SW480 (cell line): ENCODE data around the gene ARL6IP4.

Experiments used
- DNase-seq: peaks from one replicate; pipeline ENCODE4 v3.0.0-alpha.2; 2016; ENCODE audit warnings: low spot score

Gene ARL6IP4

DNA sequence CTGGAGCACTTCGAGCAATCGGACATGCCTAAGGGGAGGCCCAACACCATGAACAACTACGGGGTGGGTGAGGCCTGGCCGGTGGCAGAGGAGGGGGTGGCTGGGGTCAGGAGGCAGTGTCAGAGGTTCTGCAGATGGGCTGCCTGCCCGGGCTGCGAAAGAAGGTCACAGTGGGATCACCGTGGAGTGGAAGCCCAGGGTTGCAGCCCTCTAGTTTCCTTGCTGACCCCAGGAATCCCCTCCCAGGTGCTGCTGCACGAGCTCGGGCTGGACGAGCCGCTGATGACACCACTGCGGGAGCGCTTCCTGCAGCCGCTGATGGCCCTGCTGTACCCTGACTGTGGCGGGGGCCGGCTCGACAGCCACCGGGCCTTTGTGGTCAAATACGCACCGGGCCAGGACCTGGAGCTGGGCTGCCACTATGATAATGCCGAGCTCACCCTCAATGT, 1.9 kb upstream of the ARL6IP4 start:
- no peak for DNase-seq

DNA sequence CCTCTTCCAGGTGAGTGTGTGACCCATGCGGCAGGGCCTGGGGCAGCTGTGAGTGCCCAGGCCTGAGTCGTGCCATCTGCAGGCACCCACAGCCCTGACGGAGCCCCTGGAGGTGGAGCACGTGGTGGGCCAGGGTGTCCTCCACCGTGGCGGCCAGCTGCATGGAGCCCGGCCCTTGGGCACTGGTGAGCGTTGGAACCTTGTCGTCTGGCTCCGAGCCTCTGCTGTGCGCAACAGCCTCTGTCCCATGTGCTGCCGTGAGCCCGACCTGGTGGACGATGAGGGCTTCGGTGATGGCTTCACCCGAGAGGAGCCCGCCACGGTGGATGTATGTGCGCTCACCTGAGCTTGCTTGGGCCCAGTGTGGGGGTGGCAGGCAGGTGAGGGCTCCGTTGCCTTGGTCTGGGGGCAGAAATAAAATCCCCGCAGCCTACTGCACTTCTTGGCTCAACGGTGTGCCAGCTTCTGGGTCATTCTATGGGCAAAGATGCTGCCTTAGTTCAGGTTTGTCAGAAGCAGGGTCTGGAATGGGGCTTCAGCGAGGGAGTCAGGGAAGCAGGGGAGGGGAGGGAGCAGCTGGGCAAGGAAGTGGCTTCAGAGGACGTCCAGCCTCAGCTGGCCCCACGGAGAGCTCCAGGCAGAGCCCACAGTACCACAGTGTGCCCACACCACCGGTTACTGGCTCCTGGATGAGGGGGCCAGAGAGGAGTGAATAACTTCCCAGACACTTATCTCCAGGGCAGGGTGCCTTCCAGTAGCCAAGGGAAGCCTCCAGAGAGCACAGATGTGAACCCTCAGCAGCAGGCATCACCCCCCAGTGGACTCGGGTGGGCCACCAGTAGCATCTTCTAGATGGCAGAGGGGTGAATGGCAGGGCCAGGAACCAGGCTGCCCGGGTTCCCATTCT, 1.2 kb upstream of the ARL6IP4 start:
- no peak for DNase-seq

DNA sequence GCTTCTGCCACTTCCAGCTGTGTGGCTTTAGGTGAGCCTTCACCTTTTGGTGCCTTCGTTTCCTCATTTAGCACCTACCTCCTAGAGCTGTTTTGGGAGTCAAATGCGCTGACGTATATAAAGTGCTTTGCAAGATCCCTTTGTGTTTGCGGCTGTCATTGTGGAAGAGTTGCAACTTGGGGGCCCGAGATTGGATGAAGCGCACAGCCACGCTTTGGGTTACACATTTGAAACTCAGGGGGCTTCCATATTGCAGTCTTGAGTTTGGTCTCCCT, 636 bp upstream of the ARL6IP4 start:
- DNase-seq, result no peak

DNA sequence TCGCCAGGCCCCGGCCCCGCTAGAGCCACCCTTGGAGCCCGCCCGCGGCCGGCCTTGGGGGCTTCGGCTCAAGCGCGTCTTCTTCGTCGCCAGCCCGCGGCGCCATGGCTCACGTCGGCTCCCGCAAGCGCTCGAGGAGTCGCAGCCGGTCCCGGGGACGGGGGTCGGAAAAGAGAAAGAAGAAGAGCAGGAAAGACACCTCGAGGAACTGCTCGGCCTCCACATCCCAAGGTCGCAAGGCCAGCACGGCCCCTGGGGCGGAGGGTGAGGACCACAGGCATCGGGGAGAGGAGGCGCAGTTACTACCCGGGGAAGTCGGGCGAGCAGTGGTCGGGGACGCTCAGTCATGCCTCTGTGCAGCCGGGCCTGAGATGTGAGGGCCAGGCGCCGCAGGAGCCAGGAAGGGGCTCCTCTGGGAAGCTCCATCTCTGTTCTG, 573 bp downstream of the ARL6IP4 start:
- no peak for DNase-seq

DNA sequence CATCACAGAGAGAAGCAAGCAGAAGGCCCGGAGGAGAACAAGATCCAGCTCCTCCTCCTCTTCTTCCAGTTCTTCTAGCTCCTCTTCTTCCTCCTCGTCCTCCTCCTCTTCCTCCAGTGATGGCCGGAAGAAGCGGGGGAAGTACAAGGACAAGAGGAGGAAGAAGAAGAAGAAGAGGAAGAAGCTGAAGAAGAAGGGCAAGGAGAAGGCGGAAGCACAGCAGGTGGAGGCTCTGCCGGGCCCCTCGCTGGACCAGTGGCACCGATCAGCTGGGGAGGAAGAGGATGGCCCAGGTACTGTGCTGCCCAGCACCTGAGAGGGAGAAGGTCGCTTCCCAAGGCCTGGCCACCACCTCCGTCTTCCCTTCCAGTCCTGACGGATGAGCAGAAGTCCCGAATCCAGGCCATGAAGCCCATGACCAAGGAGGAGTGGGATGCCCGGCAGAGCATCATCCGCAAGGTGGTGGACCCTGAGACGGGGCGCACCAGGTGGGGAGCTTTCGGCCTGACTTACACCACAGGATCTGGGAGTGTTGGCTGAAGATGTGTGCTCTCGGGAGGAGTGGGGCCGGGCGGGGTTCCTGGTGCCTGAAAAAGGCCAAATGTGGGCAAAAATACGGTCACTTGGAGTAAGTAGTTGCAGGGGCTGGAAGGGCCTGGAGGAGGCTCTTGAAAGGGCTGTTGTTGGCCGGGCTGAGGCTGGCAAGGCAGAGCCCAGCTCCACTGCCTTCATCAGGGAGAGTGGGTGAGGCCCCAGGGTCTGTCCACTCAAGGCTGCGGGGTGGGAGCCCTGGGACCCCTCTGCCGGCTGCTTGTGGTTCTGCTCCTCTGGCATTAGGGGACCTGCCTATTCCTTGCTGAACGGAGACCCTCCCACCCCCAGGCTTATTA, 1.4 kb downstream of the ARL6IP4 start:
- DNase-seq, result no peak

DNA sequence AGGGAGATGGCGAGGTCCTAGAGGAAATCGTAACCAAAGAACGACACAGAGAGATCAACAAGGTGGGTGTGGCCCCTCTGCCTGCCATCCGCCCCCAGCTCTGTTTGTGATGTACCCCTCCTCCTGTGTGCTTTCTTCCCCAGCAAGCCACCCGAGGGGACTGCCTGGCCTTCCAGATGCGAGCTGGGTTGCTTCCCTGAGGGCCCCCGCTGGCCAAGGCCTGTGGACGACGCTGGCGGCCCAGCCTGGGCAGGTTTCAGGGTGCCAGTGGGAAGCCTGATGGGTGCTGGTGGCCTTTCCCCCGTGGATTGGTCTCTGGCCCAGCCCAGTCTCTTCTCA, 2.0 kb downstream of the ARL6IP4 start:
- DNase-seq, result no peak

DNA sequence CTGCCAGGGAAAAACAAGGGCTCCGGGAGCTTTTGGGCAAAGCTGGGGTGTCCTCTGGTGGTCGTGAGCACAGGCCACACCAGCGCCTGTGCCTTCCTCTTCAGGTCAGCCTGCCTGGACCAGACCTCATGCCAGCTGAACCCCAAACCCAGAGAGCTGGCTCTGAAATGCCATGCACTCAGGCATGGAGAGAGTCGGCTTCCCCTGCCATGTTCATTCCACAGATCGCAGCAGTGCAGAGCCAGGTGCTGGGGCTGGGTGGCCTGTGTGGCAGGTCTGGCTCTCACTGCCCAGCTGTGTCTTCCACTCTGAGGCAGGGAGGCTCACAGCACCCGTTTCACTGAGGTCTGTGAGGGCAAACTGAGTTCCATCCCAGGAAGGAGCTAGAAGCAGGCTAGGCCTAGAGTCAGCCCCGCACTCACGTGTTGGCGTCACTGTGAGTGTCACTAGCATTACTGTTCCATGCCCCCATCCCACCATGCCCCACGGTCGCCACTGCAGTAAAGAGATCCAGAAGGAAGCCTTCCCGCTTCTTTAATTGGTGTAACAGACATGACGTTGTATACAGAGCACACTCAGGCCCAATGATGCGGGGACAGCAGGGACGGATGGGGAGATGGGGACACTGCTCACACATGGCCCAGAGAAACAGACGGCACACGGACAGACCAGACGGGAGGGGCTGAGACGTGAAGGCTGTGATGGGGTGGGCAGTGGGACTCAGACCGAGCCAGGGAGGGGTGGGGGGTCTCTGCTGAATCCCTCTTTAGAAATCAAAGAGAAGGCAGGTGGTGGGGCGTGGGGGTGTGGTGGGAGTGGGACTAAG, 2.7 kb downstream of the ARL6IP4 start:
- no peak for DNase-seq

DNA sequence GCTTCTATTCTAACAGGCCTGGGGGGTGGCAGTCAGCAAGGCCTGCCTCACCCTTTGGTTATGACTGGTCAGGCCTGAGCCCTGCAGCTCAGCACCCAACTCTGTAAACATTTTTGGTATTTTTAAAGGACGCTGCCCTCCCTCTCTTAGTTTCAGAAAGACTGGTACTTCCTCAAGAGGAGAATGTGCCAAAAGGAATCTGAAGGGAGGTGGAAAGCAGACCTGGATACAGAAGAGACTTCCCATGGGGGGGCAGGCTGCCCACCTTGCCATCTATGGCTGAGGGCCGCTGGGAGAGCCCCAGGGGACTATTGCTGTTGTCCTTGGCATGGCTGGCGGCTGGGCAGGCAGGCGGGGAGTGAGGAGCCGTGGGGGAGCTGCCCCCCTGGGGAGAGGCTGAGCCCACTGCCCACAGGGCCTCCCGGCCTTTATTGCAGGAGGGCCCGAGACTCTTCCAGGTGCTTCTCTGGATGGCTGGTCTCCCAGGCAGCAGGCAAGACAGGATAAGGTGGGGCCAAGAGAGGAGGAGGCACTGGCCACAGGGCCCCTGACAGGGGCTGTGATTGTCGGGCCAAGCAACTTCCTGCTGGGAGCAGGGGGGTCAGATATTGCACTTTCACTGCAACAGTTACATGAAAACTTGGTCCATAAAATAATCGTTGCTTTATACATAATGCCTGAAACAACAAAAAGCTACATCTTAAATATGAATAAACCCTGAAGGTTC, 3.5 kb downstream of the ARL6IP4 start:
- no peak for DNase-seq

DNA sequence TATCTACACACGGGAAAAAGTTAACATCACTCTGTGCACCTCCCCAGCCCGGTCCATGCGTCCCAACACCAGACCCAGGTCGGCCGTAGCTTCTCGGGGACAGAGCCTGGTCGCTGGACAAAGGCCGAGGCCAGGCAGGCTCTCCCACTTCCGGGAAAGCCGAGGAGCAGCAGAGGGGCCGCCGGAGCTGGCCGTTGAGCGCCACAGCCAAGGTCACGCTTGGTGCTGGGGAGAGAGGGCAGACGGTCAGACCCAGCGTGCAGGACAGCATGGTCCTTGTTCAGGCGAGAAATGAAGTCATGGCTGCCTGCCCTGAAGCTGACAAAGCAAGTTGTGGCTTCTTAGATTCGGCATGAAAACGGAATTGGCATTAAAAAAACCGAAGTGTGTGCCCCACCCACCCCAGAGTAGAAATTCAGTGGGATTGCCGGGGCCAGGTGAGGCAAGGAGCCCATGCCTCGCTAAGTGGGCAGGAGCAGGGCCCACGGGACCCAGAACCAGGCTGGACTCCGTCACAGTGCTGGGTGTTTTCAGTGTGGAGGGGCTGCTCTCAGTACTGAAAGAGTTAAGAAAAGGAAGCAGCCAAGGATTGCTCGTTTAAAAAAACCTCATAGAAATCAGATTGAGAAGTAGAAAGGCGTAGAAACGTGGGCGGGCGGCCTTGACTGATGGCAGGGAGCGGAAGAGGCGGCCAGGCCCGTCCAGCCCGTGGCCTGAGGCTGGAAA, 4.3 kb downstream of the ARL6IP4 start:
- no peak for DNase-seq

DNA sequence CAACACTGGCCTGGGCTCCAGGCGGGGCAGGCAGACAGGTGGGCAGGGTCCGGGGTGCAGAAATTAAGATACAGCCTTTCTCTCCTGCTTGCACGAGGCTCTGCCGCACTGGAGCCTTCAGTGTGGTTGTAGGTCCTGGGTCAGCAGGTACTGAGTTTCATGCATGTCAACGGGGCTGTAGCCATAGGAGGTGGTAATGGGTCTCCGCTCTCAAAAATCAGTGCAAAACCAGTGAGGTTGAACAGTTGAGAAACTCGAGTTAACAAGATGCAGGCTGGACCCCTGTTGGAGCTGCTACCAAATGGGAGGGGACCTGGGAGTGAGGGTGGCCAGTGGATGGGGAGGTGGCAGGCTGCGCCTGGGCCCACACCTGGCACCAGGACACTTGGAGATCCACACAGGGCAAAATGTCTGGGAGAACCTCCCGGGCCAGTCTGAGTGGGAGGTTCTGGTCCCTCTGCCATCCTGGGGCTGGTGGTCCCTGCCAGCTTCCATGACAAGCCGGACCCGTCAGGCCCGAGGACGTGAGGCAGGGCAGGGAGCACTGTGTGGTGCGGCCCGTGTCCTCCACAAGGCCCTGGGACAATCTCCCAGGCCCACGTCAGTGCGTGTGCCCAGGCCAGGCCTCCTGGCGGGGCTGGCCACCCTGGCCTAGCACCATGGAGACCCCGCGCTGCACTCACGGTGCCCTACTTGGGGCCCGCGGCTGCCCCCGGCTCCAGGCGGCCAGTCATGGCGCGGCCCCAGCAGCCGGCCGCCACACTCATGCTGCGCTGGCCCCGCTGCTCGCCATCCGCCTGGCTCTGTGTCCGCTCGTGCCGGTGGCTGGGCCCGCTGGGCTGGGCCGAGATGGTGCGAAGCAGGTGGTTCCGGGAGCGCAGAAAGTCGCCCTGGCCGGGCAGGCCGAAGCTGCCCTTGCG, 5.1 kb downstream of the ARL6IP4 start:
- no peak for DNase-seq

DNA sequence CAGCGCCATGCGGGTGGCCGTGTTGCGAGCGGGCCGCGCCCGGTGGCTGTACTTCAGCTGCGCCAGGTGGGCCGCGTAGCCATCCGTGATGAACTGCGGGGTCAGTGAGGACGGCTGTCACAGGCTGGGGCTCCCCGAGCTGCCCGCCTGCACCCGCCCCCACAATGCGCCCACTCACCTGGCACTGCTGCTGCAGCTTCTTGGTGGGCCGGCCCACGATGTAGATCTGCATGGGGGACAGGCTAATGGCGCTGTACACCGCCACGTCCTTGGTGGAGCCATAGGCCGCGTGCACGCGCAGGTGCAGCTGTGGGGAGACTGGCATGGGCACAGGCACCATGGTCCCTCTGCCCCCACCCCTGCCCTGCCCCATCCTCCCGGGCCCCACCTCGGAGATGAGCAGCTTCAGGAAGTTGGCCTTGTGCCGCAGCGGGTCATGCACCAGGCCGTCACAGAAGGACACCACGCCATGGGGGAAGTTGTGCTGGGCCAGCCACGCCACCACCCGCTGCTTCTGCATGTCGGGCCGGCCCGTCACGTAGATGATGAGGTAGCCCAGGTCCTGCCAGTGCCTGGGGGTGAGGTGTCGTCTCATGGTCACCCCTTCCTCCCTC, 5.9 kb downstream of the ARL6IP4 start:
- DNase-seq, result no peak

DNA sequence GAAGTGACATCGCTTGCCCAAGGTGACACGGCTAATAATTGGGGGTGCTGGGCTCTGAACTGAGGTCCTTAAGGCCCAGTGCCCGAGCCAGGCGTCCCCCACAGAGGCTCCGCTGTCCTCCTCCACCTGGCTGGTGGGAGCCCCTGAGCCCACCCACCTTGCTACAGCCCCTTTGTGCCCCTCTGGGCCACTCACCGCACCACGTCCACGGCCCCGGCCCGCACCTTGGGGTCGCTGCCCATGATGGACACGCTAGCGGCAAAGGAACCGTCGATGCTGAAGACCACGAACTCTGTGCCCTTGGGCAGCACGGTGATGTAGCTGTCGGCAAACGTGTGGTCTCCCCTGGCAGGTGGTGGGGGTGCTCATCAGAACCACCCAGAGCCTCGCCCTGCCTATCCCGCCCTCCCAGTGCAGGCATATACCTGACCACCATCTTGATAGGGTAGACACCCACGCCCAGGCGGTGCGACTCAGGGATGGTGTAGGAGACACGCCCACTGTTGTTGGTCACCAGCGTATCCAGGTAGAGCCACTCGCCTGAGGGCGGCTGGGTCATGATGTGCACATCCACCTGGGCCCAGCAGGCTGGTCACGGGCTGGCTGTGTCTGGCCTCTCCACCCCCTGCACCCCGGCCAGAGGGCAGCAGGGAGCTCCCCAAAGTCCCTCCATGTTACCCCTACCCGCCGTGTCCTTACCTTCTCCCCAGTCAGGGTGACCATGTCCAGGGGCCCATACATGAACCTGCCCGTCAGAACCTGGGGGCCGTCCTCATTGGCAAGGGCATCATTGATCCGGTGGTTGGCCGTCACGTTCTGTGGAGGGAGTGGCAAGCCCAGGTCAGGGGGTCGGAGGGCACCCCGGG, 6.8 kb downstream of the ARL6IP4 start:
- no peak for DNase-seq

DNA sequence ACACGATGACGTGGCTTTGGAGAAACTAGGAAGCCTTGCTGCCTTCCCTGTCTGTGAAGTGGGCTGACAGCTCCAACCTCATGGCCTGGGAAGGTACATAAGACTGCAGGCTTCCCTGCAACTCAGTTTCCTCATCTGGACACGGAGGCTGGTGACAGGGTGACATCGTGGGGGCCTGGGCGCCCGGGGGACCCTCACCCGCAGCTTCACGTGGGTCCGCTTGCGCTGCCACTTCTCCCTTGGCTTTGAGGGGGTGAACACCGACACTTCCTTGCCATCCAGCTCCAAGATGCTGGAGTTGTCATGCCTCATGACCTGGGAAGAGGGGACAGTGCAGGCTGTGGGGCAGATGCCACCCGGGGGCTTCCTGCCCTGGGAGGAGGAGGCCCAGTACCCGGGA, 7.6 kb downstream of the ARL6IP4 start:
- no peak for DNase-seq

DNA sequence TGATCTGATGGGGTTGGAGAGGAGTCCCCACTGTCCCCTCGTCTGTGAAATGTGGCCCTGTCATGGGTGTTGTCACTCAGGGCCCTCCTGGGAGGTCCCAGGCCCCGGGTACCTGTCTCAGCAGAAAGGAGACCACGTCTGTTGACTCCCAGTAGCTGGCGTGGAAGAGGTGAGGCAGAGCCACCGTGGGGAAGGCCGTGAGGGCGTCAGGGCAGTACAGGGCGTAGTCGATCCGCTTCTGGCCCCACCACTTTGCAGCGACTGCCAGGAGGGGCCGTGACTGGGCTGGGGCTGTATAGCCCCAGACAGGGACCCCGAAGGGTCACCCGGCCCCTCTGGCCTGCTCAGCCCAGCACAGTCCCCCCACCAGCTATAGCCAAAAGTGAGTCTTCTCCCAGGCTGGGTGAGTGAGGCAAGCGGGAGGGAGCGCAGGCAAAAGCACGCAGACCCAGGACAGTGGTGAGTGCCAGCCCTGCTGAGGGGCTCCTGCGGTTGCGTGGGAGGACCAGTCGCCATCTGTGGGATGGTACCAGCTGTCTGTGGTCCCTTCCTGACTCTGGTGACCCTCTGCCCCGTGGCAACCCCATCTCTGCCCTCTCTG, 8.2 kb downstream of the ARL6IP4 start:
- DNase-seq, result no peak

DNA sequence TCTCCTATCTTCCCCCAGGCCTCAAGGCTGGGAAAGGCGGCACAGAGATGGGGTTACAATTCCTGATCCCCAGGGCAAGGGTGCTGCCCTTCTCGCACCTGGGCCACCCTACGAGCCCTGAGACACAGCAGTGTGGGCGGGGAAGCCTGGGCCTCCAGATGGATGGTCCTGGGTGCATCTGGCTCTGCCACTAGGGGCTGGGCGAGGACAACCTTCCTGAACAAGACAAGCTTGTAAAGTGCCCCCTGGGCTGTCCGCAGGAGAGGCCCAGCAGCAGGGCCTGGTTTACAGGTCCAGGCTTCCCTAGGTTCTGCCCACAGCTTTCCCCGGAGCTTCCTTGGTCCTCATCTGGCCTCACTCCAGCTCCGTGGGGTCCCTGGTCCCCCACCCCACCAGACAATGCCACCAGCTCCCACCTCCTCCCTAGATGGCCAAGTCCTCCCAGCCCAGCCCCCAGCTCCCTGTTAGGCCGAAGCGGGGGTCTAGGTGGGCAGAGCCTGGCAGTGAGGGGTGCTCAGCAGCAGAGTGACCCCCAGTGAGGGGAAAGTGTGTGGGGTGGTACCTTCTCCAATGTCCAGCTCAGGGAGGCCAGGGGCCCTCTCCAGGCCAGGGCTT, 8.9 kb downstream of the ARL6IP4 start:
- no peak for DNase-seq

DNA sequence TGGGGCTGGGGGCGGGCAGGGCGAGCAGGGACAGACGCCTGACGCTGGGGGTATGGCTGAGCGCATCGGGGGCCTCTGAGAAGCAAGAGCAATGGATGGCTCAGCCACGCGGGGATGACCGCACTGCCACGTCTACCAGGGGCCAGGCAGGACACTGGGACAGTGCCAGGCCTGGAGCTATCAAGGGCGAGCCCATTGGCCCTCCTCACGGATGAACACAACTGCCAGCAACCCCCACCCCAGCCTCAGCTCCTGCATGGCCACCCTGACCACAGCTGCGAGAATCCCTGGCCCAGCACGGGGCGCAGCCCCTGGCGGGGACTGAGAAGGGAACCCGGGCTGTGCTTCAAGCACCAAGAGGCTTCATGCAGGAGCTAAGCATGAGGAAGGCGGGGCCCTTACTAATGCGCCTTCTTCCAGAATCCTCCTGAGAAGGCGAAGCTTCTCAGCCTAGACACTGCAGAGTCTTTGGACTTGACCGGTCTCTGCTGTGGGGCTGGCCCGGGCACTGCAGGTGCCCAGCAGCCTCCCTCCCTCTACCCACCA, 9.5 kb downstream of the ARL6IP4 start:
- DNase-seq, result no peak

DNA sequence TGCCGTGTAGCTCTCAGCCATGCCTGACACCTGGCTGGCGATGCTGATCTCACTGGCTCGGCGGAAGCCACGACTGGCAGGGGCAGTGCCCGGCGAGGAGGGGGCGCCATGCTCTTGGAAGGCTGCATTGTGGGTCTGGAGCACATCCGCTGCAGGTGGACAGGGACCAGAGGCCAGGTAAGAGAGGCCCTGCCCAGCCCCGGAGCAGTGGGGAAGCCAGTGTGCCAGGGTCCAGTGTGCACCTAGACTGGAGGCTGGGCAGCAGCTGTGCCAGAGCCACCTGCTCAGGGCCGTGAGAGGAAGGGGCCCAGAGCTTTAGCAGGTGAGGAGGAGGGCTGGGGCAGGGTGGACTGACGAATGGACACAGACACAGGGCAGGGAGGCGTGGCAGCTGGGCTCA, 10.1 kb downstream of the ARL6IP4 start:
- DNase-seq, result no peak
